Testis (tissue), 2 donors: ENCODE data around the gene MRPL12.

Experiments used
- POLR2A ChIP-seq: fragments of 450-650 bp; IDR thresholded peaks from one replicate; pipeline ENCODE4 v1.6.1; 2017; ENCODE audit warnings: antibody characterized with exemption, mild to moderate bottlenecking, moderate library complexity
- TF ChIP-seq, protein P1 (sequence below), 3 experiments: fragments of 450-650 bp in 2 of 3; fragments of 200-600 bp in 1 of 3; sonication (generic) in 1 of 3; IDR thresholded peaks; one replicate each; pipeline ENCODE4 v1.5.1; 2016 to 2019; ENCODE audit warnings: antibody characterized with exemption in 3 of 3, mild to moderate bottlenecking in 2 of 3, moderate library complexity in 1 of 3

DNA sequence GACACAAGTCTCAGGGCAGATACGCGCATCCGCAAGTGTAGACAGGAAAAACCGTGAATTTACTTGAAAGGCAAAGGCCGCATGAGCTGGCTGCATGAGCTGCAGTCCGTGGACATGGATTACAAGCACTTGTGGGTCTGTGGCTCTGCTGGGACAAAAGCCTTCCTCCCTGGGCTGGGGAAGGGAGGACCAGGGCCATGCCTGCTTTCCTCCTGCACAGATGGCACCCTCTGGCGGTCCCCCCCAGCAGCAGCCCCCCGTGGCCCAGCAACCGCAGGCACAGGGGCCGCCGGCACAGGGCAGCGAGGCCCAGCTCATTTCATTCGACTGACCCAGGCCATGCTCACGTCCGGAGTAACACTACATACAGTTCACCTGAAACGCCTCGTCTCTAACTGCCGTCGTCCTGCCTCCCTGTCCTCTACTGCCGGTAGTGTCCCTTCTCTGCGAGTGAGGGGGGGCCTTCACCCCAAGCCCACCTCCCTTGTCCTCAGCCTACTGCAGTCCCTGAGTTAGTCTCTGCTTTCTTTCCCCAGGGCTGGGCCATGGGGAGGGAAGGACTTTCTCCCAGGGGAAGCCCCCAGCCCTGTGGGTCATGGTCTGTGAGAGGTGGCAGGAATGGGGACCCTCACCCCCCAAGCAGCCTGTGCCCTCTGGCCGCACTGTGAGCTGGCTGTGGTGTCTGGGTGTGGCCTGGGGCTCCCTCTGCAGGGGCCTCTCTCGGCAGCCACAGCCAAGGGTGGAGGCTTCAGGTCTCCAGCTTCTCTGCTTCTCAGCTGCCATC is 1.7 kb upstream of the MRPL12 start:
- TF ChIP-seq, protein P1, sequence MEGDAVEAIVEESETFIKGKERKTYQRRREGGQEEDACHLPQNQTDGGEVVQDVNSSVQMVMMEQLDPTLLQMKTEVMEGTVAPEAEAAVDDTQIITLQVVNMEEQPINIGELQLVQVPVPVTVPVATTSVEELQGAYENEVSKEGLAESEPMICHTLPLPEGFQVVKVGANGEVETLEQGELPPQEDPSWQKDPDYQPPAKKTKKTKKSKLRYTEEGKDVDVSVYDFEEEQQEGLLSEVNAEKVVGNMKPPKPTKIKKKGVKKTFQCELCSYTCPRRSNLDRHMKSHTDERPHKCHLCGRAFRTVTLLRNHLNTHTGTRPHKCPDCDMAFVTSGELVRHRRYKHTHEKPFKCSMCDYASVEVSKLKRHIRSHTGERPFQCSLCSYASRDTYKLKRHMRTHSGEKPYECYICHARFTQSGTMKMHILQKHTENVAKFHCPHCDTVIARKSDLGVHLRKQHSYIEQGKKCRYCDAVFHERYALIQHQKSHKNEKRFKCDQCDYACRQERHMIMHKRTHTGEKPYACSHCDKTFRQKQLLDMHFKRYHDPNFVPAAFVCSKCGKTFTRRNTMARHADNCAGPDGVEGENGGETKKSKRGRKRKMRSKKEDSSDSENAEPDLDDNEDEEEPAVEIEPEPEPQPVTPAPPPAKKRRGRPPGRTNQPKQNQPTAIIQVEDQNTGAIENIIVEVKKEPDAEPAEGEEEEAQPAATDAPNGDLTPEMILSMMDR (IDR thresholded peaks at IDR 0.05): no peak
- no peak for TF ChIP-seq POLR2A
